Measurements from ENCODE around the gene COL13A1. TPM values are rescaled to one million over a fixed set of nuclear protein-coding genes. Genes with fewer than 3 reads are reported as not detected.
A peak's percentile ranks its signal among the peaks of the same experiment; 100 is the strongest.

Gene COL13A1
- polyA plus RNA-seq, 1 of the 3 experiments (the other 2 are of a cell fraction), result 26.7 TPM

GRCh38 chr10:69831231-69831855 is 29.6 kb downstream of the COL13A1 start:
- Histone ChIP-seq H3K9me3 (no peaks in the 10 kb centered on the region), H3K27me3 (ENCODE audit: insufficient read depth) (no peaks in the 10 kb centered on the region), H3K79me2 (ENCODE audit: insufficient read depth) (no peaks in the 10 kb centered on the region), H3K4me3 (ENCODE audit: low read depth in 2 of 2, low read length in 1 of 2) (no peak overlapping the region), H2AFZ (ENCODE audit: low read depth) (no peak overlapping the region), H3K36me3 (replicated peaks in 1 of 2; ENCODE audit: control insufficient read depth in 1 of 2, insufficient read depth in 2 of 2, low read length in 1 of 2) (no peaks in the 10 kb centered on the region), H3K4me2 (peak overlapping the region; percentile 55), H3K9ac (no peak overlapping the region), H3K9me2 (no peaks in the 10 kb centered on the region), H3F3A (replicated peaks; ENCODE audit: insufficient read depth) (peaks cover 4% of the 10 kb centered on the region), H3K27ac (ENCODE audit: low read depth in 2 of 2, low read length in 1 of 2) (peak overlapping the region in 1 of 2 experiments; percentile 0; a peak in 1 of 4 replicates), H4K20me1 (ENCODE audit: insufficient read depth) (no peaks in the 10 kb centered on the region), H3K4me1 (ENCODE audit: control insufficient read depth in 1 of 2, insufficient read depth in 2 of 2, low read depth in 1 of 2, low read length in 1 of 2) (peaks cover 10 to 11% of the 10 kb centered on the region in 2 experiments; a peak in 2 of 4 replicates)
- no peak for DNase-seq
- TF ChIP-seq PBX3 (IDR thresholded peaks at IDR 0.05) (no peak), FOXJ3 (CRISPR knock-in tag; IDR thresholded peaks at IDR 0.05) (no peak), JUND (IDR thresholded peaks at IDR 0.05) (no peak), EP300 (IDR thresholded peaks at IDR 0.05; ENCODE audit: borderline replicate concordance in 1 of 2, low read depth in 1 of 2, low read length in 1 of 2) (no peak), ZBTB33 (IDR thresholded peaks at IDR 0.05; ENCODE audit: borderline replicate concordance, low read depth) (no peak), RCOR1 (IDR thresholded peaks at IDR 0.05; ENCODE audit: low read length) (no peak), USF1 (IDR thresholded peaks at IDR 0.05; ENCODE audit: borderline replicate concordance, low read depth) (no peak), NRF1 (IDR thresholded peaks at IDR 0.05; ENCODE audit: low read depth, low read length) (no peak)
- POLR2A ChIA-PET, result no interaction called here
- CTCF ChIA-PET, result no interaction called here
- 58% methylated on average over 5 of the region's 5 CpGs for WGBS (ENCODE audit: low lambda C conversion rate)

- H3F3A ChIP-seq (replicated peaks; ENCODE audit: insufficient read depth), result peaks cover 4% of the 10 kb centered on the region
- no peaks in the 10 kb centered on the region for H4K20me1 ChIP-seq (ENCODE audit: insufficient read depth)
- no peak overlapping the region for H3K4me3 ChIP-seq (ENCODE audit: low read depth in 2 of 2, low read length in 1 of 2)
- DNase-seq, result no peak
- ChIA-PET CTCF (interaction anchor here (0.5 to 1.4 kb wide), 4 partner anchors 19 to 119 kb away, joined by 3 to 6 read pairs (median 3); no protein-coding TSS in a partner anchor), POLR2A (no interaction called here)
- no peak overlapping the region for H3K9ac ChIP-seq
- no peak overlapping the region for H3K4me2 ChIP-seq
- H3K27me3 ChIP-seq (ENCODE audit: insufficient read depth), result no peaks in the 10 kb centered on the region
- WGBS (ENCODE audit: low lambda C conversion rate), result 55% methylated on average over 6 of the region's 6 CpGs
- H3K79me2 ChIP-seq (ENCODE audit: insufficient read depth), result peaks cover 1% of the 10 kb centered on the region; the same call in 1 of the 2 replicates
- H3K9me3 ChIP-seq, result no peaks in the 10 kb centered on the region
- no peaks in the 10 kb centered on the region for H3K9me2 ChIP-seq
- no peak overlapping the region for H2AFZ ChIP-seq (ENCODE audit: low read depth)
- H3K36me3 ChIP-seq (replicated peaks in 1 of 2; ENCODE audit: control insufficient read depth in 1 of 2, insufficient read depth in 2 of 2, low read length in 1 of 2), result no peaks in the 10 kb centered on the region
- peaks cover 22 to 28% of the 10 kb centered on the region in 2 experiments; a peak in 3 of 4 replicates for H3K4me1 ChIP-seq (ENCODE audit: control insufficient read depth in 1 of 2, insufficient read depth in 2 of 2, low read depth in 1 of 2, low read length in 1 of 2)
- no peak overlapping the region for H3K27ac ChIP-seq (ENCODE audit: low read depth in 2 of 2, low read length in 1 of 2)
- TF ChIP-seq MEF2A (IDR thresholded peaks at IDR 0.05; ENCODE audit: borderline replicate concordance, low read depth) (no peak), PBX3 (IDR thresholded peaks at IDR 0.05) (no peak), RAD21 (IDR thresholded peaks at IDR 0.05; ENCODE audit: low read length) (no peak), MXI1 (IDR thresholded peaks at IDR 0.05; ENCODE audit: low read depth, low read length) (no peak), CTCF (IDR thresholded peaks at IDR 0.05) (no peak), ZBTB33 (IDR thresholded peaks at IDR 0.05; ENCODE audit: borderline replicate concordance, low read depth) (no peak), GATA2 (CRISPR knock-in tag; IDR thresholded peaks at IDR 0.05) (no peak), TAF1 (IDR thresholded peaks at IDR 0.05; ENCODE audit: borderline replicate concordance, low read depth, low read length) (no peak), TEAD4 (IDR thresholded peaks at IDR 0.05; ENCODE audit: borderline replicate concordance, insufficient read depth) (no peak), RCOR1 (IDR thresholded peaks at IDR 0.05; ENCODE audit: low read length) (no peak), FOSL2 (IDR thresholded peaks at IDR 0.05; ENCODE audit: borderline replicate concordance, low read depth) (no peak), JUND (IDR thresholded peaks at IDR 0.05) (no peak)
Measured at GRCh38 chr10:69835233-69835632, 33.5 kb downstream of the COL13A1 start.

Measured in SK-N-SH (cell line).